Measurements from ENCODE around the gene ADSS1.

DNA sequence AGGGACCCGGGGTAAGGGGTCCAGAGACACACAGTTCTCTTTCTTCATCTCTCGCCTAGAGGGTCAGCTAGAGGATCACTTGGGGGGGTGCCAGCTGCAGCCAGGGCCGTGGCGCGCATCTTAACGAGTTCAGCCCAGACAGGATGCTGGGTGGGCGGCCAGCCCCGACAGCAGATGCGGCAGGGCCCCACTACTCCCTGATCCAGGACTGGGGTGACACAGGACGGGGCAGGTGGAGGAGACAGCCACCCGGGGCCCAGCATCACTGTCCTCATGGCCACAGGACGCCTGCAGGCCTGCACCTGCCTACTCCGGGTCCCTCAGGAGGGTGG lies 58.7 kb downstream of the ADSS1 start:
- no peak for TF ChIP-seq EP300 (IDR thresholded peaks at IDR 0.05; ENCODE audit: borderline replicate concordance)
- TF ChIP-seq EGR1 (IDR thresholded peaks at IDR 0.05), result no peak
- no peak for TF ChIP-seq NFIC (IDR thresholded peaks at IDR 0.05)
- TF ChIP-seq, protein P1, sequence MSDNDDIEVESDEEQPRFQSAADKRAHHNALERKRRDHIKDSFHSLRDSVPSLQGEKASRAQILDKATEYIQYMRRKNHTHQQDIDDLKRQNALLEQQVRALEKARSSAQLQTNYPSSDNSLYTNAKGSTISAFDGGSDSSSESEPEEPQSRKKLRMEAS (IDR thresholded peaks at IDR 0.05), result no peak
- TF ChIP-seq TCF12 (IDR thresholded peaks at IDR 0.05; ENCODE audit: low read depth), result no peak
- TF ChIP-seq CREB1 (IDR thresholded peaks at IDR 0.05; ENCODE audit: low read depth), result no peak
- TF ChIP-seq CEBPB (IDR thresholded peaks at IDR 0.05), result no peak
- TF ChIP-seq RAD21 (IDR thresholded peaks at IDR 0.05; ENCODE audit: low read depth), result no peak
- TF ChIP-seq TAF1 (IDR thresholded peaks at IDR 0.05; ENCODE audit: low read depth), result no peak
- TF ChIP-seq ZBTB7A (IDR thresholded peaks at IDR 0.05; ENCODE audit: low read depth), result no peak
- TF ChIP-seq, protein P2, sequence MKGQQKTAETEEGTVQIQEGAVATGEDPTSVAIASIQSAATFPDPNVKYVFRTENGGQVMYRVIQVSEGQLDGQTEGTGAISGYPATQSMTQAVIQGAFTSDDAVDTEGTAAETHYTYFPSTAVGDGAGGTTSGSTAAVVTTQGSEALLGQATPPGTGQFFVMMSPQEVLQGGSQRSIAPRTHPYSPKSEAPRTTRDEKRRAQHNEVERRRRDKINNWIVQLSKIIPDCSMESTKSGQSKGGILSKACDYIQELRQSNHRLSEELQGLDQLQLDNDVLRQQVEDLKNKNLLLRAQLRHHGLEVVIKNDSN (IDR thresholded peaks at IDR 0.05), result no peak
- TF ChIP-seq, protein P3, sequence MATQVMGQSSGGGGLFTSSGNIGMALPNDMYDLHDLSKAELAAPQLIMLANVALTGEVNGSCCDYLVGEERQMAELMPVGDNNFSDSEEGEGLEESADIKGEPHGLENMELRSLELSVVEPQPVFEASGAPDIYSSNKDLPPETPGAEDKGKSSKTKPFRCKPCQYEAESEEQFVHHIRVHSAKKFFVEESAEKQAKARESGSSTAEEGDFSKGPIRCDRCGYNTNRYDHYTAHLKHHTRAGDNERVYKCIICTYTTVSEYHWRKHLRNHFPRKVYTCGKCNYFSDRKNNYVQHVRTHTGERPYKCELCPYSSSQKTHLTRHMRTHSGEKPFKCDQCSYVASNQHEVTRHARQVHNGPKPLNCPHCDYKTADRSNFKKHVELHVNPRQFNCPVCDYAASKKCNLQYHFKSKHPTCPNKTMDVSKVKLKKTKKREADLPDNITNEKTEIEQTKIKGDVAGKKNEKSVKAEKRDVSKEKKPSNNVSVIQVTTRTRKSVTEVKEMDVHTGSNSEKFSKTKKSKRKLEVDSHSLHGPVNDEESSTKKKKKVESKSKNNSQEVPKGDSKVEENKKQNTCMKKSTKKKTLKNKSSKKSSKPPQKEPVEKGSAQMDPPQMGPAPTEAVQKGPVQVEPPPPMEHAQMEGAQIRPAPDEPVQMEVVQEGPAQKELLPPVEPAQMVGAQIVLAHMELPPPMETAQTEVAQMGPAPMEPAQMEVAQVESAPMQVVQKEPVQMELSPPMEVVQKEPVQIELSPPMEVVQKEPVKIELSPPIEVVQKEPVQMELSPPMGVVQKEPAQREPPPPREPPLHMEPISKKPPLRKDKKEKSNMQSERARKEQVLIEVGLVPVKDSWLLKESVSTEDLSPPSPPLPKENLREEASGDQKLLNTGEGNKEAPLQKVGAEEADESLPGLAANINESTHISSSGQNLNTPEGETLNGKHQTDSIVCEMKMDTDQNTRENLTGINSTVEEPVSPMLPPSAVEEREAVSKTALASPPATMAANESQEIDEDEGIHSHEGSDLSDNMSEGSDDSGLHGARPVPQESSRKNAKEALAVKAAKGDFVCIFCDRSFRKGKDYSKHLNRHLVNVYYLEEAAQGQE (IDR thresholded peaks at IDR 0.05; ENCODE audit: low read depth), result no peak
- no peak for TF ChIP-seq FOXM1 (IDR thresholded peaks at IDR 0.05; ENCODE audit: borderline replicate concordance, low read depth)
